Endothelial cell (in vitro differentiated cells): ENCODE measurements around the gene GET4. TPM values are rescaled to one million over a fixed set of nuclear protein-coding genes. Genes with fewer than 3 reads are reported as not detected.

Source experiments
- DNase-seq: peaks from one replicate; pipeline ENCODE4 v3.0.0; 2021; ENCODE audit warnings: low spot score
- H3K27ac Mint-ChIP-seq: one replicate; pipeline ENCODE4 v1.8.0; 2021; ENCODE audit warnings: mixed read lengths, inconsistent platforms; ENCODE audit not compliant: unreplicated experiment
- H3K27me3 Mint-ChIP-seq: one replicate; pipeline ENCODE4 v1.8.0; 2021; ENCODE audit warnings: mild to moderate bottlenecking, moderate library complexity, mixed read lengths, inconsistent platforms; ENCODE audit not compliant: unreplicated experiment
- H3K36me3 Mint-ChIP-seq: one replicate; pipeline ENCODE4 v1.8.0; 2021; ENCODE audit warnings: mild to moderate bottlenecking, low read depth, mixed read lengths, inconsistent platforms; ENCODE audit not compliant: unreplicated experiment
- H3K4me1 Mint-ChIP-seq: one replicate; pipeline ENCODE4 v1.8.0; 2021; ENCODE audit warnings: mild to moderate bottlenecking, mixed read lengths, inconsistent platforms; ENCODE audit not compliant: unreplicated experiment
- H3K4me3 Mint-ChIP-seq: one replicate; pipeline ENCODE4 v1.8.0; 2021; ENCODE audit warnings: mild to moderate bottlenecking, mixed read lengths, inconsistent platforms; ENCODE audit not compliant: unreplicated experiment
- H3K9me3 Mint-ChIP-seq: one replicate; pipeline ENCODE4 v1.8.0; 2021; ENCODE audit warnings: mixed read lengths, inconsistent platforms; ENCODE audit not compliant: unreplicated experiment
- total RNA-seq: library from RNA; stranded (reverse); fragmentation: NEBNext Ultra II Directional; extraction: Animal tissue kit (Norgen Biotek cat#: 25700); gene quantifications from one replicate; pipeline ENCODE4 v1.2.1, GENCODE V29; 2021; ENCODE audit not compliant: unreplicated experiment
- TF ChIP-seq, protein P1 (sequence below): fragments of 200-600 bp; sonication (generic); IDR thresholded peaks from one replicate; pipeline ENCODE4 v1.5.0; 2021; ENCODE audit warnings: antibody characterized with exemption; ENCODE audit not compliant: unreplicated experiment

GET4 gene
- total RNA-seq, 1 donor from 2014 or later: 61.3 TPM

DNA sequence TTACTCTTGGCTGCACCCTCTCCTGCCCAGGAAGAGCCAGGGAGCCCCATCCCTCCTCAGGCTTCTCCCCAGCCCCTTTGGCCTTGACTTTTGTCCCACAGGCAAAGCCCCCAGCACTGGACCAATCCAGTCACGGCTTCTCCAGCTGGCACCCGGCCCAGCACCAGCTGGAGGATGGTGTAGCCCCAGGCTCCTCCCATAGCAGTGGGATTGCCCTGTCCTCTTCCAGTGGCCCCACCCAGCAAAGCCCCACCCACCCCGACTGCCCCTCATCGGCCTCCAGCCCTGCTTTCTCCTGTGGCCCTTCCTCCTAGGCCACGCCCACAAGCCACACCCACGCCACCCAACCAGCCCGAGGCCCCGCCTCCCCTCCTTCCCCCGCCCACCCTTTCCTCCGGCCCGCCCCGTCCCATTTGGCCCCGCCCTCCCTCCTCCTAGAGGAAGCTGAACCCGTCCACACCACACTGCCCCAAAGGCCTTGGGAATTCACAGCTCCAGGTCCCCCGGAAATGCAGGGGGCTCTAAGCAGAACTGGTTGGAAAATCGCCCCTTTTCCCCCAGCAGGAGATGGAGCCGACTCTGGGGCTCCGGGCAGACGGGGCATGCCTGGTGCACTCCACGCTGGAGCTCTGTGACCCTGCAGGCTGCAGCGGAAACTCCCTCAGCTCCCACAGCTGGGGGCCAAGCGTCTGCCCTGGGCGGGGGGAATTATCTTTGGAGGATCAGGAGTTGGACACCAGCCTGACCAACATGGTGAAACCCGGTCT, 25.2 kb downstream of the GET4 start:
- H3K27ac Mint-ChIP-seq: no peak overlapping the region
- no peaks in the 10 kb centered on the region for H3K9me3 Mint-ChIP-seq
- H3K4me1 Mint-ChIP-seq: no peaks in the 10 kb centered on the region
- TF ChIP-seq, protein P1, sequence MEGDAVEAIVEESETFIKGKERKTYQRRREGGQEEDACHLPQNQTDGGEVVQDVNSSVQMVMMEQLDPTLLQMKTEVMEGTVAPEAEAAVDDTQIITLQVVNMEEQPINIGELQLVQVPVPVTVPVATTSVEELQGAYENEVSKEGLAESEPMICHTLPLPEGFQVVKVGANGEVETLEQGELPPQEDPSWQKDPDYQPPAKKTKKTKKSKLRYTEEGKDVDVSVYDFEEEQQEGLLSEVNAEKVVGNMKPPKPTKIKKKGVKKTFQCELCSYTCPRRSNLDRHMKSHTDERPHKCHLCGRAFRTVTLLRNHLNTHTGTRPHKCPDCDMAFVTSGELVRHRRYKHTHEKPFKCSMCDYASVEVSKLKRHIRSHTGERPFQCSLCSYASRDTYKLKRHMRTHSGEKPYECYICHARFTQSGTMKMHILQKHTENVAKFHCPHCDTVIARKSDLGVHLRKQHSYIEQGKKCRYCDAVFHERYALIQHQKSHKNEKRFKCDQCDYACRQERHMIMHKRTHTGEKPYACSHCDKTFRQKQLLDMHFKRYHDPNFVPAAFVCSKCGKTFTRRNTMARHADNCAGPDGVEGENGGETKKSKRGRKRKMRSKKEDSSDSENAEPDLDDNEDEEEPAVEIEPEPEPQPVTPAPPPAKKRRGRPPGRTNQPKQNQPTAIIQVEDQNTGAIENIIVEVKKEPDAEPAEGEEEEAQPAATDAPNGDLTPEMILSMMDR: no peak
- peaks cover 5% of the 10 kb centered on the region for H3K27me3 Mint-ChIP-seq
- peaks cover 4% of the 10 kb centered on the region for H3K36me3 Mint-ChIP-seq
- DNase-seq: peak; percentile 71
- H3K4me3 Mint-ChIP-seq: no peak overlapping the region

DNA sequence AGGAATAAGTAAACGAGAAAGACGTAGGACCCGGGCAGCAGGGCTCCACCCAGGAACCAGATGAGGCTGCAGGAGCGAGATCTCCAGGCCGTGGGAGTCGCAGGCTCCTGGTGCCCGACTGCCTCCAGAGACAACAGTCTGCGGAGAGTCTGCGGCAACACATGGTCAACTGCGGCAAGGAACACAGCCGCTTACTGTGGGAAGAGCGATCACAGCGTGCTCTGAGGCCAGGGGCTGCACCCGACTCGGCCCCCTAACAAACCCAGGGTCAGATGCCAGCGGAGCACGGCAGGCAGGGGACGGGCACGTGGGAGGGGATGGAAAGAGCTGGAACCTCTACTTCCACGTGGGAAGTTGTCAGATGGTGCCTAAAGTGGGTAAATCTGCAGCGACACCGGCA, 26.6 kb downstream of the GET4 start:
- Mint-ChIP-seq H3K27ac (peak overlapping the region; percentile 18), H3K9me3 (no peaks in the 10 kb centered on the region), H3K36me3 (no peaks in the 10 kb centered on the region), H3K4me1 (no peaks in the 10 kb centered on the region), H3K4me3 (no peak overlapping the region), H3K27me3 (peaks cover 7% of the 10 kb centered on the region)
- TF ChIP-seq, protein P1: no peak
- no peak for DNase-seq

DNA sequence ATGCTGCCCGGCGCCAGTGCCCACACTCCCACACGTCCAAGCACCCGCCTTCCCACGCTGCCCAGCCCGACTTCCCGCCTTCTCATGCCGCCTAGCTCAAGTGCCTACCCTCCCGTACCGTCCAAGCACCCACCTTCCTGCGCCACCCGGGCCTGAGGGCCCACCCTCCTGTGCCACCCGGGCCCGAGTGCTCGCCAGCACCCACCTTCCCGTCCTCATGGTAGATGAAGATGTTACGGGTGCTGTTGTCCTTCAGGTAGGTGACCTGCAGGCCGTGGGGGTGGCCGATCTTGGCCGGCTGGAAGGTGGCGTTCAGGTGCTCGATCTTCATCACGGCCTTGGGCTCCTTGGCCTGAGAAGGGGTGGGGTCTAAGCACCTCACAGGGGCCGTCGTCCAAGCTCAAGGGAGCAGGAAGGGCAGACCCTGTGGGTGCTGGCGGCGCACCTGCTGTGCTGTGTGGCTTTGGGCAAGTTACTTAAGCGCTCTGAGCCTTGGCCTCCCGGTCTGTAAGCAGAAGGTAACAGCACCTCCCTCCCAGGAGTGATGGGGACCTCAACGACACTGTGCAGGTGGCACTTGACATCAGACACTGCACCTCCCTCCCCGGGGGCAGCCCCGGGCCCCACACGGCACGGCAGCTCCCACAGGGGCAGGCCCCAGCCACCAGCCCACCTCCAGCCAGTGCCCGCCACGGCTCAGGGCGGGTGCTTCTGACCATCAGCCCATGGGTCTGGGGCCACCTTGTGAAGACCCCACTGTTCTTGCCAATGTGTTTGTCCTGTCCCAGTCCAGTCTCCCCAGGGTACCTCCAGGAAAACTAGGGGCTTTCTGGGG, 27.8 kb downstream of the GET4 start:
- no peak for DNase-seq
- Mint-ChIP-seq H3K27me3 (peaks cover 7% of the 10 kb centered on the region), H3K4me3 (no peak overlapping the region), H3K27ac (no peak overlapping the region), H3K4me1 (no peaks in the 10 kb centered on the region), H3K36me3 (no peaks in the 10 kb centered on the region), H3K9me3 (no peaks in the 10 kb centered on the region)
- TF ChIP-seq, protein P1: no peak

DNA sequence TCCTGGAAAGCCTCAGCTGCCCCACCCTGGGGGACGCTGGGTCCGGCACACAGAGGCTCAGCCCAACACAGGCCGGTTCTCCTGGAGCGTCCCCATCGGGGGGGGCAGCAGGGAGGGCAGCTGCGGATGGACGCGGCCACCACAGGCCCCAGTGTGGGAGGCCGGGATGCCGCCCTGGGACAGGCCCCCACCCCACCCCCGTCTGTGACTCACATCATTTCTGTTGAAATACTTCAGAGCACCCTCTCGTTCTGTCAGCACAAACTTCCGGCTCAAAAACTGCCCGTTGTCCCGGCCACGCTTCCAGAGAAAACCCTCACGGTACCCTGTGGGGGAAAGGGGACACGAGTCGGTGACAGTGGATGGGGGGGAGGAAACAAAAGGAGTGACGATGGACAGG, 28.5 kb downstream of the GET4 start:
- H3K9me3 Mint-ChIP-seq: no peaks in the 10 kb centered on the region
- no peak for DNase-seq
- H3K4me1 Mint-ChIP-seq: no peaks in the 10 kb centered on the region
- H3K4me3 Mint-ChIP-seq: no peak overlapping the region
- TF ChIP-seq, protein P1: no peak
- peaks cover 5% of the 10 kb centered on the region for H3K27me3 Mint-ChIP-seq
- no peak overlapping the region for H3K27ac Mint-ChIP-seq
- no peaks in the 10 kb centered on the region for H3K36me3 Mint-ChIP-seq

DNA sequence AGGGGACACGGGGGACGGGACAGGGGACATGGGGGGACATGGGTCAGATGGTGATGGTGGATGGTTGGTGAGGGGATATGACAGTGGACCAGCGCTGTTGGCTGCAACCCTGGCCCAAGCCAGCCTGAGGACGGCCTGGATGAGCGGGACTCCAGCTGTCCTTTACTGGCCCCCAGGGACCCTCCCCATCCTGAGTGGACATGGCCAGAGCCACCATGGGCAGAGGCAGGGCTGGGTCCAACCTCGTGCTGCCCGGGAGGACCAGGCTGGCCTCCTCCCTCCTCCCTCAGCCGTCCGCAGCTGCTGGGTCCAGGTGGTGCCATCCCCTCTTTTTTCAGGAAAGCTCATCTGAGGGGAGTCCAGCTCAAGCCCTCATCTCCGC, 30.4 kb downstream of the GET4 start:
- Mint-ChIP-seq H3K4me1 (no peaks in the 10 kb centered on the region), H3K27me3 (peaks cover 5% of the 10 kb centered on the region), H3K4me3 (no peak overlapping the region), H3K9me3 (no peaks in the 10 kb centered on the region), H3K27ac (no peak overlapping the region), H3K36me3 (no peaks in the 10 kb centered on the region)
- DNase-seq: no peak
- TF ChIP-seq, protein P1: no peak
